CD8-positive, alpha-beta memory T cell (primary cell): ENCODE data around the gene GRIFIN. TPM values are rescaled to one million over a fixed set of nuclear protein-coding genes. Genes with fewer than 3 reads are reported as not detected.

Source experiments
- CTCF ChIA-PET: fragments of 350-600 bp; sonication (Branson Sonifier 250); formaldehyde crosslinking; loops from one replicate; lab custom pipeline; 2021; ENCODE audit warnings: antibody characterized with exemption; lab: Charles Lee
- POLR2A ChIA-PET: fragments of 350-600 bp; sonication (Branson Sonifier 250); formaldehyde crosslinking; loops from one replicate; lab custom pipeline; 2021; ENCODE audit warnings: antibody characterized with exemption; lab: Charles Lee
- DNase-seq, 5 donors: peaks; one replicate each; pipeline versions ENCODE4 v3.0.0 to v3.0.0-alpha.2; 2020 to 2022; ENCODE audit warnings: mixed read lengths in 1 of 5
- H3K27ac ChIP-seq: one replicate; pipeline ENCODE4 v1.7.0; 2013; ENCODE audit warnings: low read depth, mild to moderate bottlenecking, low read length, moderate library complexity
- H3K27me3 ChIP-seq: 2 replicates; pipeline ENCODE4 v1.7.0; 2013; ENCODE audit warnings: low read length, mild to moderate bottlenecking; ENCODE audit not compliant: insufficient read depth, poor library complexity, severe bottlenecking
- H3K36me3 ChIP-seq: 2 replicates; pipeline ENCODE4 v1.7.0; 2013; ENCODE audit warnings: mild to moderate bottlenecking, low read length, moderate library complexity; ENCODE audit not compliant: insufficient read depth
- H3K4me1 ChIP-seq: 2 replicates; pipeline ENCODE4 v1.7.0; 2013; ENCODE audit warnings: mild to moderate bottlenecking, low read length, moderate library complexity; ENCODE audit not compliant: insufficient read depth
- H3K4me3 ChIP-seq: 2 replicates; pipeline ENCODE4 v1.7.0; 2013; ENCODE audit warnings: mild to moderate bottlenecking, low read length
- H3K9me3 ChIP-seq: 2 replicates; pipeline ENCODE4 v1.7.0; 2013; ENCODE audit warnings: mild to moderate bottlenecking, low read length
- H3K27ac Mint-ChIP-seq, 8 donors: one replicate each; pipeline ENCODE4 v1.8.0; 2020 to 2021; ENCODE audit warnings: mixed read lengths in 8 of 8, mild to moderate bottlenecking in 6 of 8, inconsistent platforms in 3 of 8, moderate library complexity in 3 of 8
- H3K27me3 Mint-ChIP-seq, 2 donors: one replicate each; pipeline ENCODE4 v1.8.0; 2020 to 2021; ENCODE audit warnings: mixed read lengths in 2 of 2, mild to moderate bottlenecking in 1 of 2, moderate library complexity in 1 of 2
- H3K36me3 Mint-ChIP-seq, 3 donors: one replicate each; pipeline ENCODE4 v1.8.0; 2020 to 2021; ENCODE audit warnings: mixed read lengths in 3 of 3, inconsistent platforms in 1 of 3, mild to moderate bottlenecking in 1 of 3
- H3K4me1 Mint-ChIP-seq, 3 donors: one replicate each; pipeline ENCODE4 v1.8.0; 2020 to 2021; ENCODE audit warnings: mixed read lengths in 3 of 3, inconsistent platforms in 1 of 3, mild to moderate bottlenecking in 1 of 3
- H3K4me3 Mint-ChIP-seq, 7 donors: one replicate each; pipeline ENCODE4 v1.8.0; 2020 to 2021; ENCODE audit warnings: mixed read lengths in 7 of 7, mild to moderate bottlenecking in 6 of 7, moderate library complexity in 4 of 7, inconsistent platforms in 2 of 7
- H3K9me3 Mint-ChIP-seq, 5 donors: one replicate each; pipeline ENCODE4 v1.8.0; 2020 to 2022; ENCODE audit warnings: mixed read lengths in 5 of 5, mild to moderate bottlenecking in 3 of 5, moderate library complexity in 2 of 5, inconsistent platforms in 1 of 5
- polyA plus RNA-seq: library from polyadenylated mRNA; unstranded; fragments of 300-500 nt; fragmentation: Illumina TruSeq; gene quantifications from one replicate; pipeline ENCODE4 v1.2.3, GENCODE V29; 2021
- total RNA-seq, 2 experiments: library from RNA; stranded (reverse); gene quantifications; one replicate each; pipeline ENCODE4 v1.2.3, GENCODE V29; 2021

Gene GRIFIN
- total and polyA plus RNA-seq, 3 experiments from 2014 or later, result not detected

GRCh38 chr7:2511769-2512168, 35.6 kb upstream of the GRIFIN start:
- Mint-ChIP-seq H3K9me3 (no peaks in the 10 kb centered on the region), H3K27ac (peak overlapping the region; percentile 85 to 98 (median 96)), H3K27me3 (no peaks in the 10 kb centered on the region), H3K4me1 (peaks cover 46 to 63% (median 46%) of the 10 kb centered on the region in 3 donors), H3K4me3 (peak overlapping the region; percentile 64 to 87 (median 79)), H3K36me3 (no peaks in the 10 kb centered on the region)
- H3K4me3 ChIP-seq, result peak overlapping the region; percentile 66
- no peaks in the 10 kb centered on the region for H3K9me3 ChIP-seq
- ChIA-PET CTCF (interaction anchor here (1.3 to 2.0 kb wide), 6 partner anchors 9 to 43 kb away, joined by 3 to 10 read pairs (median 6); no protein-coding TSS in a partner anchor), POLR2A (interaction anchor here (1.6 to 2.4 kb wide), 2 partner anchors 9 to 17 kb away, joined by 25 to 27 read pairs; no protein-coding TSS in a partner anchor)
- H3K27ac ChIP-seq, result peak overlapping the region; percentile 38
- DNase-seq, result no peak
- no peaks in the 10 kb centered on the region for H3K36me3 ChIP-seq
- no peaks in the 10 kb centered on the region for H3K27me3 ChIP-seq
- peaks cover 69% of the 10 kb centered on the region for H3K4me1 ChIP-seq

DNA sequence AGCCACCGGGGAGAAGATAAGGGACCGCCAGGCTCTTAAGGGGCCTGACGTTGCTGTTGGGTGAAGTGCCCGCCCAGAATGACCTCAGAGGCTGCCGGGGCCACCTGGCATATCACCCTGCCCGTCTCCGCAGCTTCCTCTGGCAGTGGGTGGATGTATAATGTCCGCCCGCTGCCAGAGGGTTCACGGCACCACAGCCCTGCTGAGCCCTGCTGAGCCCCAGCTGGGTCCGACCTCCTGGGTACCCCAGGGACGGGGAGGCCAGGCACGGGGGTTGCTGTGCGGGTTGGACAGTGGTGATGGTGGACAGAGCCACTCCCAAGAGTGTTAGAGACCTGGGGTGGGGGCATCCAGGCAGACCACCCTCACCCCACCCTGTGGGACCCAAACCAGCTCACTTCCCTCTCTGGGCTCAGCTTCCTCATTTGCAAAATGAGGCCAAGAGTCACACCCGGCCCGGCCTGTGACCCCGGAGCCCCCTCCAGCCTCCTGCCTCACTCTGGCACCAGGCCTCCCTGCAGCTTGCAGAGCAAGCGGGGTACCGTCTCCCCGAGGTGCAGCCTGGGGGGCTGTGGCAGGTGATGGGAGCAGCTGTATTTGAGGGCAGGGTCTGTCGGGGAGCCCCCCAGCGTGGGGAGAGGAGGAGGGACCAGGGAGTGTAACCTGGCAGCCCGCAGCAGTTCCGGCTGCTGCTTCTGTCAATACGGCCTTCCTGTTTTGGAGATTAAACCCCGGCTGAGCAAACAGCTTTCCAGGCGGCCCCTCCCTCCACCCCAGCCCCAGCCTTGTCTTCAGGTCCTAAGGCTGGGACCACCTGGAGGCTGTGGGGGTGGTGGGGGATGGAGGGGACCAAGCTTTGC, 34.9 kb upstream of the GRIFIN start:
- Histone ChIP-seq H3K27me3 (no peaks in the 10 kb centered on the region), H3K36me3 (no peaks in the 10 kb centered on the region), H3K4me3 (peak overlapping the region; percentile 66), H3K9me3 (no peaks in the 10 kb centered on the region), H3K4me1 (peaks cover 69% of the 10 kb centered on the region), H3K27ac (peak overlapping the region; percentile 38)
- ChIA-PET CTCF (interaction anchor here (0.8 to 2.0 kb wide), 10 partner anchors 9 to 199 kb away, joined by 3 to 10 read pairs (median 4); no protein-coding TSS in a partner anchor), POLR2A (interaction anchor here (1.0 to 2.4 kb wide), 3 partner anchors 9 to 18 kb away, joined by 4 to 27 read pairs (median 25); no protein-coding TSS in a partner anchor)
- no peaks in the 10 kb centered on the region for H3K36me3 Mint-ChIP-seq
- H3K4me3 Mint-ChIP-seq, result peak overlapping the region; percentile 64 to 87 (median 76)
- peaks cover 46 to 64% (median 48%) of the 10 kb centered on the region in 3 donors for H3K4me1 Mint-ChIP-seq
- H3K27ac Mint-ChIP-seq, result peak overlapping the region; percentile 85 to 98 (median 96)
- H3K27me3 Mint-ChIP-seq, result no peaks in the 10 kb centered on the region
- peak in 4 of 5 donors; percentile 56 to 79 (median 70) for DNase-seq
- no peaks in the 10 kb centered on the region for H3K9me3 Mint-ChIP-seq

DNA sequence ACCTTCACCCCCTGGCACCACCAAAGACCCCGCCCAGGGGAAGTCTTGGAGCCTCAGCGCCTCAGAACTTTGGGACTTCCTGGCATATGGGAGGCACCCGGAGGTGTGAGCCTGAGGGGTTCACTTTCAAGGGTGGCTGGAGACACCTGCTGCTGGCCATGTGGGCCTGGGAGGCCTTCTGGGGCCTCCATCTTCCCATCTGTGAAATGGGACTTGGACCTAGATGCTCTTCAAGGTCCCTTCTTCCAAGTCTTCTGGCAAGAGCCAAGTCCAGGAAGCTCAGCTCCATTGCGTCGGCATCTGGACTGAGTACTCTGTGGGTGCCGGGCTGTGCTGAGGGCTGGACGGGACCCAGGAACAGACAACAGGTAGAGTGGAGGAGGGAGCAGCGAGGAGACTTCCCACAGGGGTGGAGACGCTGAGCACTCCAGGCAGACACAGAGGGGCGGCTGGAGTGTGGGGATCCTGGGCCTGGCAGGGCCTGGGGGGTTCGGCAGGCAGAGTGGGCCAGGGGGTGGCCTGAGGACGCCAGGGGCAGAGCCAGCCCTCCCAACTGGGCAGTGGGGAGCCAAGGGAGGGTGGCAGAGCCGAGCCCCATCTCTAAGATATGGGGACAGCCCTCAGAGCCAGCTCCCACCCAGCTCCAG, 34.1 kb upstream of the GRIFIN start:
- H3K27me3 Mint-ChIP-seq, result no peaks in the 10 kb centered on the region
- peaks cover 46 to 63% (median 49%) of the 10 kb centered on the region in 3 donors for H3K4me1 Mint-ChIP-seq
- Histone ChIP-seq H3K4me1 (peaks cover 69% of the 10 kb centered on the region), H3K36me3 (no peaks in the 10 kb centered on the region), H3K27ac (peak overlapping the region; percentile 38), H3K27me3 (no peaks in the 10 kb centered on the region), H3K9me3 (no peaks in the 10 kb centered on the region), H3K4me3 (peak overlapping the region; percentile 66)
- DNase-seq, result no peak
- ChIA-PET POLR2A (interaction anchor here (0.6 to 2.4 kb wide), 5 partner anchors 9 to 341 kb away, joined by 3 to 27 read pairs (median 8); no protein-coding TSS in a partner anchor), CTCF (interaction anchor here (0.8 to 2.0 kb wide), 8 partner anchors 10 to 199 kb away, joined by 3 to 10 read pairs (median 4); no protein-coding TSS in a partner anchor)
- H3K4me3 Mint-ChIP-seq, result peak overlapping the region; percentile 51 to 80 (median 75)
- no peaks in the 10 kb centered on the region for H3K9me3 Mint-ChIP-seq
- H3K36me3 Mint-ChIP-seq, result no peaks in the 10 kb centered on the region
- peak overlapping the region; percentile 78 to 98 (median 95) for H3K27ac Mint-ChIP-seq

DNA sequence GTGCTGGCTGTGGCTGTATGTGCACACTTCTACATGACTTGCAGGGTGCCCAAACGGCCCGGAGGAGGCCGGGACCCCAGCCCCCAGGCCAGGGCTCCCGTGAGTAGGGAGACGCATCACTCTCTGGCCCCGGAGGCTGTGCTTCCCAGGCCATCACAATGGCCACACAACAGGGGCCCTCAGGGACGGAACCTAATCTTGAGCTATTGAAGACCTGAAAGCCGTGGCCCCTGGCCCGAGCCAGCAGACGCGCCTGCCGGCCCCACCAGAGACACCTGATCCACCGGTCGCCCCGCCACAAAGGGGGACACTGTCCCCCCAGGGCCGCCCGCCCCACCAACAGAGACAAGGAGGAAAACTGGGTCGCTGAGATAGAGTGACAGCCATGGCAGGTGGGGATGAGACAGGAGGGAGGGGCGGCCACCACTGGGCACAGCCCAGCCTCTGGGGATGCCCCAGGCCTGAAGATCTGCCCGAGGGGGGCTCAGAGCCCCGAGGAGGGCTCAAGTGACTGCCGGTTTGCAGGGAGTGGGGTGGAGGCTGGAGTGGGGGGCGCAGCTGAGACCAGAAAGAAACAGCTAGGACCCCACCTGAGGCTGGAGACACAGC, 33.2 kb upstream of the GRIFIN start:
- peaks cover 46 to 63% (median 49%) of the 10 kb centered on the region in 3 donors for H3K4me1 Mint-ChIP-seq
- H3K36me3 Mint-ChIP-seq, result no peaks in the 10 kb centered on the region
- CTCF ChIA-PET, result interaction anchor here (1.0 to 2.0 kb wide), 6 partner anchors 12 to 201 kb away, joined by 3 to 10 read pairs (median 4); no protein-coding TSS in a partner anchor
- Histone ChIP-seq H3K4me3 (peak overlapping the region; percentile 71), H3K36me3 (no peaks in the 10 kb centered on the region), H3K27ac (peak overlapping the region; percentile 78), H3K9me3 (no peaks in the 10 kb centered on the region), H3K27me3 (no peaks in the 10 kb centered on the region), H3K4me1 (peaks cover 69% of the 10 kb centered on the region)
- peak overlapping the region; percentile 55 to 91 (median 80) for H3K4me3 Mint-ChIP-seq
- DNase-seq, result no peak
- H3K27me3 Mint-ChIP-seq, result no peaks in the 10 kb centered on the region
- H3K27ac Mint-ChIP-seq, result peak overlapping the region; percentile 88 to 98 (median 97)
- POLR2A ChIA-PET, result interaction anchor here (1.0 to 2.4 kb wide), 3 partner anchors 11 to 20 kb away, joined by 5 to 25 read pairs (median 8); no protein-coding TSS in a partner anchor
- H3K9me3 Mint-ChIP-seq, result no peaks in the 10 kb centered on the region

- CTCF ChIA-PET, result interaction anchor here (0.7 to 1.3 kb wide), 8 partner anchors 9 to 201 kb away, joined by 3 to 4 read pairs (median 3); no protein-coding TSS in a partner anchor
- H3K9me3 ChIP-seq, result no peaks in the 10 kb centered on the region
- peak overlapping the region; percentile 71 for H3K4me3 ChIP-seq
- no peaks in the 10 kb centered on the region for H3K27me3 ChIP-seq
- POLR2A ChIA-PET, result interaction anchor here (0.8 to 2.0 kb wide), 4 partner anchors 12 to 21 kb away, joined by 3 to 8 read pairs (median 4); no protein-coding TSS in a partner anchor
- no peaks in the 10 kb centered on the region for H3K9me3 Mint-ChIP-seq
- H3K36me3 ChIP-seq, result no peaks in the 10 kb centered on the region
- peaks cover 62% of the 10 kb centered on the region for H3K4me1 ChIP-seq
- peak overlapping the region; percentile 78 for H3K27ac ChIP-seq
- peaks cover 46 to 66% (median 49%) of the 10 kb centered on the region in 3 donors for H3K4me1 Mint-ChIP-seq
- H3K4me3 Mint-ChIP-seq, result peak overlapping the region; percentile 55 to 91 (median 80)
- peak overlapping the region; percentile 88 to 98 (median 97) for H3K27ac Mint-ChIP-seq
- peak; percentile 66 to 92 (median 86) for DNase-seq
- H3K27me3 Mint-ChIP-seq, result no peaks in the 10 kb centered on the region
- no peaks in the 10 kb centered on the region for H3K36me3 Mint-ChIP-seq
Observed at GRCh38 chr7:2508327-2509215, 32.4 kb upstream of the GRIFIN start.

- Mint-ChIP-seq H3K36me3 (no peaks in the 10 kb centered on the region), H3K27me3 (no peaks in the 10 kb centered on the region), H3K27ac (peak overlapping the region; percentile 88 to 98 (median 97)), H3K4me1 (peaks cover 42 to 62% (median 46%) of the 10 kb centered on the region in 3 donors), H3K9me3 (no peaks in the 10 kb centered on the region), H3K4me3 (peak overlapping the region in 6 of 7 donors; percentile 26 to 83 (median 74))
- Histone ChIP-seq H3K27ac (no peak overlapping the region), H3K4me1 (peaks cover 56% of the 10 kb centered on the region), H3K9me3 (no peaks in the 10 kb centered on the region), H3K36me3 (no peaks in the 10 kb centered on the region), H3K27me3 (no peaks in the 10 kb centered on the region), H3K4me3 (peak overlapping the region; percentile 71)
- POLR2A ChIA-PET, result interaction anchor here (0.8 to 1.1 kb wide), 2 partner anchors 12 to 19 kb away, joined by 3 read pairs; no protein-coding TSS in a partner anchor
- CTCF ChIA-PET, result interaction anchor here (0.7 to 1.3 kb wide), 5 partner anchors 8 to 111 kb away, joined by 3 to 4 read pairs (median 3); no protein-coding TSS in a partner anchor
- DNase-seq, result no peak
Observed at GRCh38 chr7:2507917-2508306, 31.7 kb upstream of the GRIFIN start.
